Lower leg skin (tissue), 3 donors: ENCODE results near the gene MTHFD1L.

Experiments used
- CTCF ChIP-seq, 3 donors: fragments of 450-650 bp; IDR thresholded peaks; one replicate each; pipeline ENCODE4 v1.5.1; 2016; ENCODE audit warnings: antibody characterized with exemption in 3 of 3, mild to moderate bottlenecking in 3 of 3, moderate library complexity in 2 of 3
- POLR2A ChIP-seq, 2 donors: fragments of 450-650 bp; IDR thresholded peaks; one replicate each; pipeline ENCODE4 v1.6.1; 2016 to 2017; ENCODE audit warnings: antibody characterized with exemption in 2 of 2, mild to moderate bottlenecking in 1 of 2, moderate library complexity in 1 of 2

GRCh38 chr6:150953851-150954250 lies 88.3 kb downstream of the MTHFD1L start:
- no peak for TF ChIP-seq CTCF (IDR thresholded peaks at IDR 0.05)
- no peak for TF ChIP-seq POLR2A (IDR thresholded peaks at IDR 0.05)
